PC-3 (cell line): ENCODE measurements around the gene HIPK2. TPM values are rescaled to one million over a fixed set of nuclear protein-coding genes. Genes with fewer than 3 reads are reported as not detected.

Source experiments
- ATAC-seq: fragments of 200-7000 bp; cut with Tn5 transposase; 2 replicates; pipeline ENCODE4 v1.9.1; 2020; ENCODE audit warnings: mild to moderate bottlenecking, moderate library complexity
- BruUV-seq: library from RNA; stranded (reverse); fragments of 400-500 nt; replicated peaks from 2 replicates; lab custom pipeline; 2021; lab: Mats Ljungman, UMichigan
- CTCF ChIA-PET: fragments of 300-600 bp; sonication (Branson Sonifier 250); formaldehyde crosslinking; loops from one replicate; lab custom pipeline; 2022; ENCODE audit warnings: antibody characterized with exemption; lab: Charles Lee
- POLR2A ChIA-PET: fragments of 300-600 bp; sonication (Branson Sonifier 250); formaldehyde crosslinking; loops from one replicate; lab custom pipeline; 2022; ENCODE audit warnings: antibody characterized with exemption; ENCODE audit not compliant: unreplicated experiment; lab: Charles Lee
- DNase-seq: peaks from one replicate; pipeline ENCODE4 v3.0.0-alpha.2; 2015
- H2AFZ ChIP-seq: fragments of 300-600 bp; sonication (generic); 2 replicates; pipeline ENCODE4 v1.6.0; 2016; ENCODE audit warnings: antibody characterized with exemption, low read length
- H3F3A ChIP-seq: fragments of 300-600 bp; sonication (generic); one replicate; pipeline ENCODE4 v1.6.0; 2017; ENCODE audit warnings: antibody characterized with exemption, low read length, control low read depth, mild to moderate bottlenecking; ENCODE audit not compliant: unreplicated experiment
- H3K27ac ChIP-seq: fragments of 300-600 bp; sonication (generic); 2 replicates; pipeline ENCODE4 v1.5.1; 2016; ENCODE audit warnings: mild to moderate bottlenecking, low read length
- H3K27me3 ChIP-seq: fragments of 300-600 bp; sonication (generic); 2 replicates; pipeline ENCODE4 v1.6.1; 2016; ENCODE audit warnings: low read length, mixed read lengths
- H3K36me3 ChIP-seq: fragments of 300-600 bp; sonication (generic); 2 replicates; pipeline ENCODE4 v1.6.1; 2016; ENCODE audit warnings: low read depth, mixed run types, low read length, mixed read lengths
- H3K4me1 ChIP-seq: fragments of 300-600 bp; sonication (generic); 2 replicates; pipeline ENCODE4 v1.5.1; 2016; ENCODE audit warnings: low read length; ENCODE audit not compliant: insufficient read depth
- H3K4me2 ChIP-seq: fragments of 300-600 bp; sonication (generic); 2 replicates; pipeline ENCODE4 v1.6.0; 2016; ENCODE audit warnings: low read length
- H3K4me3 ChIP-seq: fragments of 300-600 bp; sonication (generic); 2 replicates; pipeline ENCODE4 v1.5.1; 2016; ENCODE audit warnings: mild to moderate bottlenecking, low read length, mixed read lengths
- H3K79me2 ChIP-seq: fragments of 300-600 bp; sonication (generic); 2 replicates; pipeline ENCODE4 v1.6.1; 2017; ENCODE audit warnings: low read length, mixed read lengths
- H3K9ac ChIP-seq: fragments of 300-600 bp; sonication (generic); 2 replicates; pipeline ENCODE4 v1.6.0; 2016; ENCODE audit warnings: mild to moderate bottlenecking, low read length
- H3K9me2 ChIP-seq: fragments of 300-600 bp; sonication (generic); replicated peaks from 2 replicates; pipeline ENCODE4 v1.6.1; 2016; ENCODE audit warnings: mixed run types, low read length, mixed read lengths
- H3K9me3 ChIP-seq: fragments of 300-600 bp; sonication (generic); 2 replicates; pipeline ENCODE4 v1.6.1; 2016; ENCODE audit warnings: low read length, mixed read lengths
- H4K20me1 ChIP-seq: fragments of 300-600 bp; sonication (generic); 2 replicates; pipeline ENCODE4 v1.6.1; 2016; ENCODE audit warnings: low read length, mixed read lengths
- CTCF ChIP-seq: fragments of 300-600 bp; sonication (generic); conservative IDR thresholded peaks from 2 replicates; pipeline ENCODE4 v1.5.1; 2017; ENCODE audit warnings: antibody characterized with exemption, low read depth, mild to moderate bottlenecking, low read length
- EZH2 ChIP-seq: fragments of 300-600 bp; sonication (generic); IDR thresholded peaks from one replicate; pipeline ENCODE4 v1.6.1; 2017; ENCODE audit warnings: antibody characterized with exemption, mild to moderate bottlenecking, low read length; ENCODE audit not compliant: unreplicated experiment
- EZH2phosphoT487 ChIP-seq: fragments of 300-600 bp; sonication (generic); IDR thresholded peaks from 2 replicates; pipeline ENCODE4 v1.6.1; 2018; ENCODE audit warnings: mild to moderate bottlenecking, antibody characterized with exemption, low read length, borderline replicate concordance
- intact Hi-C: fragments of 100-400 bp; cut with micrococcal nuclease; formaldehyde crosslinking; loops from 2 replicates; pipeline ENCODE4 v1.9.0; 2023
- total RNA-seq: library from RNA; depleted of rRNA; stranded (reverse); fragments of >200 nt; gene quantifications from 2 replicates; pipeline ENCODE4 v1.2.3, GENCODE V29; 2014

HIPK2 gene
- total RNA-seq, 1 experiment from 2014 or later, result 38.1 TPM

GRCh38 chr7:139562491-139562890 is 215.3 kb downstream of the HIPK2 start:
- Histone ChIP-seq H3K9ac (no peak overlapping the region), H3K4me1 (no peaks in the 10 kb centered on the region), H3F3A (no peaks in the 10 kb centered on the region), H3K36me3 (peaks cover 12% of the 10 kb centered on the region; the same call in 1 of the 2 replicates), H2AFZ (no peak overlapping the region), H3K27me3 (no peaks in the 10 kb centered on the region), H3K9me2 (no peaks in the 10 kb centered on the region), H3K4me2 (no peak overlapping the region), H3K27ac (no peak overlapping the region), H3K9me3 (no peaks in the 10 kb centered on the region), H4K20me1 (0 out of 2 replicates have a peak, but pooled peaks cover 4% of the 10 kb centered on the region), H3K79me2 (no peaks in the 10 kb centered on the region), H3K4me3 (no peak overlapping the region)
- intact Hi-C loops, result no loop called here
- DNase-seq (no peak), ATAC-seq (no peak)
- POLR2A ChIA-PET, result no interaction called here
- TF ChIP-seq CTCF (no peak), EZH2phosphoT487 (no peak), EZH2 (no peak)
- no TSS peak for BruUV-seq
- CTCF ChIA-PET, result no interaction called here

GRCh38 chr7:139560678-139561077 is 217.1 kb downstream of the HIPK2 start:
- H2AFZ ChIP-seq, result no peak overlapping the region
- no peaks in the 10 kb centered on the region for H3F3A ChIP-seq
- H3K4me2 ChIP-seq, result no peak overlapping the region
- no peaks in the 10 kb centered on the region for H3K4me1 ChIP-seq
- no peaks in the 10 kb centered on the region for H3K9me3 ChIP-seq
- H3K27me3 ChIP-seq, result no peaks in the 10 kb centered on the region
- H3K9ac ChIP-seq, result no peak overlapping the region
- H3K27ac ChIP-seq, result no peak overlapping the region
- DNase-seq (no peak), ATAC-seq (no peak)
- CTCF ChIA-PET, result no interaction called here
- H3K36me3 ChIP-seq, result peaks cover 9% of the 10 kb centered on the region; the same call in 1 of the 2 replicates
- no peaks in the 10 kb centered on the region for H3K79me2 ChIP-seq
- POLR2A ChIA-PET, result no interaction called here
- H3K4me3 ChIP-seq, result no peak overlapping the region
- intact Hi-C loops, result no loop called here
- TF ChIP-seq EZH2, result no peak
- TF ChIP-seq CTCF, result no peak
- TF ChIP-seq EZH2phosphoT487, result no peak
- no TSS peak for BruUV-seq
- H3K9me2 ChIP-seq, result no peaks in the 10 kb centered on the region
- no peaks in the 10 kb centered on the region for H4K20me1 ChIP-seq

DNA sequence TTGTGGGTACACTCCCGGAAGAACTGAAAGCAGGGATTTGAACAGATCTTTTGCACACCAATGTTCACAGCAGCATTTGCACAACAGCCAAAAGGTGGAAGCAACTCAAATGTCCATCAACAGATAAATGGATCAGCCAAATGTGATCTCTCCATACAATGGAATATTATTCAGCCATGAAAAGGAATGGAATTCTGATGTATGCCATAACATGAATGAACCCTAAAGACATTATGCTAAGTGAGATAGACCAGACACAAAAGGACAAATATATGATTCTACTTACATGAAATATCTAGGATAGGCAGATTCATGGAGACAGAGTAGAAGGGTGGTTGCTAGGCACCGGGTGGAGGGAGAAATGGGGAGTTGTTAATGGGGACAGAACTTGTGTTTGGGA is 217.6 kb downstream of the HIPK2 start:
- H3K36me3 ChIP-seq, result peaks cover 9% of the 10 kb centered on the region; the same call in 1 of the 2 replicates
- no peak overlapping the region for H3K4me3 ChIP-seq
- H3K9me3 ChIP-seq, result no peaks in the 10 kb centered on the region
- no peaks in the 10 kb centered on the region for H4K20me1 ChIP-seq
- POLR2A ChIA-PET, result no interaction called here
- H3K9me2 ChIP-seq, result no peaks in the 10 kb centered on the region
- H3K9ac ChIP-seq, result no peak overlapping the region
- no peak overlapping the region for H2AFZ ChIP-seq
- intact Hi-C loops, result no loop called here
- H3K4me1 ChIP-seq, result no peaks in the 10 kb centered on the region
- CTCF ChIA-PET, result no interaction called here
- H3K27ac ChIP-seq, result no peak overlapping the region
- no TSS peak for BruUV-seq
- no peak overlapping the region for H3K4me2 ChIP-seq
- ATAC-seq (no peak), DNase-seq (no peak)
- H3K27me3 ChIP-seq, result no peaks in the 10 kb centered on the region
- no peaks in the 10 kb centered on the region for H3K79me2 ChIP-seq
- TF ChIP-seq EZH2 (no peak), CTCF (no peak), EZH2phosphoT487 (no peak)
- H3F3A ChIP-seq, result no peaks in the 10 kb centered on the region
